ENCODE measurements around the gene ZNF813.
"Not testable (repeated sequence)": the region's sequence is repeated elsewhere in the genome, so short reads cannot be mapped to it uniquely, and the experiment has no call there.

The ZNF813 gene

GRCh38 chr19:53509443-53509842 is 41.9 kb downstream of the ZNF813 start:
- Histone ChIP-seq H3K4me1 (ENCODE audit: control insufficient read depth, insufficient read depth, low read length) (peaks cover 11% of the 10 kb centered on the region), H3K9me3 (ENCODE audit: control insufficient read depth, insufficient read depth, low read depth, low read length) (no peaks in the 10 kb centered on the region), H3K36me3 (ENCODE audit: control insufficient read depth, insufficient read depth, low read length) (no peaks in the 10 kb centered on the region), H3K9ac (ENCODE audit: low read length) (no peak overlapping the region), H3K4me3 (ENCODE audit: low read depth, low read length) (no peak overlapping the region), H3K27me3 (ENCODE audit: control insufficient read depth, insufficient read depth, low read length) (no peaks in the 10 kb centered on the region), H3K27ac (ENCODE audit: low read depth, low read length) (no peak overlapping the region)

- H3K27ac ChIP-seq (ENCODE audit: low read depth, low read length), result no peak overlapping the region
- H3K4me1 ChIP-seq (ENCODE audit: control insufficient read depth, insufficient read depth, low read length), result peaks cover 8% of the 10 kb centered on the region
- no peaks in the 10 kb centered on the region for H3K36me3 ChIP-seq (ENCODE audit: control insufficient read depth, insufficient read depth, low read length)
- no peak overlapping the region for H3K9ac ChIP-seq (ENCODE audit: low read length)
- no peaks in the 10 kb centered on the region for H3K9me3 ChIP-seq (ENCODE audit: control insufficient read depth, insufficient read depth, low read depth, low read length)
- H3K27me3 ChIP-seq (ENCODE audit: control insufficient read depth, insufficient read depth, low read length), result no peaks in the 10 kb centered on the region
- no peak overlapping the region for H3K4me3 ChIP-seq (ENCODE audit: low read depth, low read length)
Observed at GRCh38 chr19:53509845-53510244, 42.3 kb downstream of the ZNF813 start.

- no peaks in the 10 kb centered on the region for H3K9me3 ChIP-seq (ENCODE audit: control insufficient read depth, insufficient read depth, low read depth, low read length)
- H3K4me3 ChIP-seq (ENCODE audit: low read depth, low read length), result no peak overlapping the region
- no peaks in the 10 kb centered on the region for H3K27me3 ChIP-seq (ENCODE audit: control insufficient read depth, insufficient read depth, low read length)
Observed at GRCh38 chr19:53511357-53511756, 43.8 kb downstream of the ZNF813 start.

GRCh38 chr19:53511933-53512374 is 44.4 kb downstream of the ZNF813 start:
- Histone ChIP-seq H3K36me3 (ENCODE audit: control insufficient read depth, insufficient read depth, low read length) (no peaks in the 10 kb centered on the region), H3K27me3 (ENCODE audit: control insufficient read depth, insufficient read depth, low read length) (no peaks in the 10 kb centered on the region), H3K4me3 (ENCODE audit: low read depth, low read length) (no peak overlapping the region)

More at GRCh38 chr19:53511357-53511756, 43.8 kb downstream of the ZNF813 start:
- H3K4me1 ChIP-seq (ENCODE audit: control insufficient read depth, insufficient read depth, low read length), result peaks cover 8% of the 10 kb centered on the region
- no peak overlapping the region for H3K9ac ChIP-seq (ENCODE audit: low read length)
- no peaks in the 10 kb centered on the region for H3K36me3 ChIP-seq (ENCODE audit: control insufficient read depth, insufficient read depth, low read length)
- H3K27ac ChIP-seq (ENCODE audit: low read depth, low read length), result no peak overlapping the region

GRCh38 chr19:53515047-53515446 is 47.5 kb downstream of the ZNF813 start:
- not testable (repeated sequence) for H3K4me3 ChIP-seq (ENCODE audit: low read depth, low read length); H3K27me3 ChIP-seq (ENCODE audit: control insufficient read depth, insufficient read depth, low read length); H3K36me3 ChIP-seq (ENCODE audit: control insufficient read depth, insufficient read depth, low read length); H3K4me1 ChIP-seq (ENCODE audit: control insufficient read depth, insufficient read depth, low read length); H3K27ac ChIP-seq (ENCODE audit: low read depth, low read length); H3K9ac ChIP-seq (ENCODE audit: low read length); H3K9me3 ChIP-seq (ENCODE audit: control insufficient read depth, insufficient read depth, low read depth, low read length)

More at GRCh38 chr19:53511933-53512374, 44.4 kb downstream of the ZNF813 start:
- H3K27ac ChIP-seq (ENCODE audit: low read depth, low read length), result no peak overlapping the region
- no peaks in the 10 kb centered on the region for H3K9me3 ChIP-seq (ENCODE audit: control insufficient read depth, insufficient read depth, low read depth, low read length)
- no peak overlapping the region for H3K9ac ChIP-seq (ENCODE audit: low read length)
- H3K4me1 ChIP-seq (ENCODE audit: control insufficient read depth, insufficient read depth, low read length), result peaks cover 5% of the 10 kb centered on the region; the same call in 1 of the 2 replicates

GRCh38 chr19:53517114-53517741 is 49.7 kb downstream of the ZNF813 start:
- Histone ChIP-seq H3K27ac (ENCODE audit: low read depth, low read length) (no peak overlapping the region), H3K36me3 (ENCODE audit: control insufficient read depth, insufficient read depth, low read length) (no peaks in the 10 kb centered on the region; the same call in 1 of the 2 replicates), H3K4me1 (ENCODE audit: control insufficient read depth, insufficient read depth, low read length) (no peaks in the 10 kb centered on the region)

GRCh38 chr19:53518121-53518520 is 50.6 kb downstream of the ZNF813 start:
- Histone ChIP-seq H3K36me3 (ENCODE audit: control insufficient read depth, insufficient read depth, low read length) (peaks cover 5% of the 10 kb centered on the region), H3K27me3 (ENCODE audit: control insufficient read depth, insufficient read depth, low read length) (no peaks in the 10 kb centered on the region), H3K4me3 (ENCODE audit: low read depth, low read length) (no peak overlapping the region), H3K9me3 (ENCODE audit: control insufficient read depth, insufficient read depth, low read depth, low read length) (no peaks in the 10 kb centered on the region), H3K4me1 (ENCODE audit: control insufficient read depth, insufficient read depth, low read length) (no peaks in the 10 kb centered on the region), H3K27ac (ENCODE audit: low read depth, low read length) (no peak overlapping the region), H3K9ac (ENCODE audit: low read length) (no peak overlapping the region)

More at GRCh38 chr19:53517114-53517741, 49.7 kb downstream of the ZNF813 start:
- Histone ChIP-seq H3K4me3 (ENCODE audit: low read depth, low read length) (no peak overlapping the region), H3K9ac (ENCODE audit: low read length) (no peak overlapping the region), H3K27me3 (ENCODE audit: control insufficient read depth, insufficient read depth, low read length) (no peaks in the 10 kb centered on the region), H3K9me3 (ENCODE audit: control insufficient read depth, insufficient read depth, low read depth, low read length) (no peaks in the 10 kb centered on the region)

- H3K27ac ChIP-seq (ENCODE audit: low read depth, low read length), result no peak overlapping the region
- no peaks in the 10 kb centered on the region; the same call in 1 of the 2 replicates for H3K9me3 ChIP-seq (ENCODE audit: control insufficient read depth, insufficient read depth, low read depth, low read length)
- H3K4me1 ChIP-seq (ENCODE audit: control insufficient read depth, insufficient read depth, low read length), result no peaks in the 10 kb centered on the region
- no peaks in the 10 kb centered on the region for H3K27me3 ChIP-seq (ENCODE audit: control insufficient read depth, insufficient read depth, low read length)
- no peak overlapping the region for H3K4me3 ChIP-seq (ENCODE audit: low read depth, low read length)
- peaks cover 10% of the 10 kb centered on the region for H3K36me3 ChIP-seq (ENCODE audit: control insufficient read depth, insufficient read depth, low read length)
- no peak overlapping the region for H3K9ac ChIP-seq (ENCODE audit: low read length)
Observed at GRCh38 chr19:53518716-53519115, 51.2 kb downstream of the ZNF813 start.

GRCh38 chr19:53519446-53519845 is 51.9 kb downstream of the ZNF813 start:
- H3K4me1 ChIP-seq (ENCODE audit: control insufficient read depth, insufficient read depth, low read length), result no peaks in the 10 kb centered on the region
- no peak overlapping the region for H3K27ac ChIP-seq (ENCODE audit: low read depth, low read length)
- peaks cover 14% of the 10 kb centered on the region for H3K36me3 ChIP-seq (ENCODE audit: control insufficient read depth, insufficient read depth, low read length)
- H3K4me3 ChIP-seq (ENCODE audit: low read depth, low read length), result no peak overlapping the region
- no peaks in the 10 kb centered on the region; the same call in 1 of the 2 replicates for H3K9me3 ChIP-seq (ENCODE audit: control insufficient read depth, insufficient read depth, low read depth, low read length)
- H3K9ac ChIP-seq (ENCODE audit: low read length), result no peak overlapping the region
- H3K27me3 ChIP-seq (ENCODE audit: control insufficient read depth, insufficient read depth, low read length), result no peaks in the 10 kb centered on the region

- Histone ChIP-seq H3K4me3 (ENCODE audit: low read depth, low read length) (peak overlapping the region; percentile 87), H3K4me1 (ENCODE audit: control insufficient read depth, insufficient read depth, low read length) (no peaks in the 10 kb centered on the region), H3K9me3 (ENCODE audit: control insufficient read depth, insufficient read depth, low read depth, low read length) (no peaks in the 10 kb centered on the region; the same call in 1 of the 2 replicates), H3K36me3 (ENCODE audit: control insufficient read depth, insufficient read depth, low read length) (peaks cover 14% of the 10 kb centered on the region), H3K27ac (ENCODE audit: low read depth, low read length) (peak overlapping the region; percentile 3; the same call in 1 of the 2 replicates), H3K27me3 (ENCODE audit: control insufficient read depth, insufficient read depth, low read length) (no peaks in the 10 kb centered on the region), H3K9ac (ENCODE audit: low read length) (peak overlapping the region; percentile 51)
Observed at GRCh38 chr19:53520163-53520546, 52.6 kb downstream of the ZNF813 start.

- H3K27me3 ChIP-seq (ENCODE audit: control insufficient read depth, insufficient read depth, low read length), result no peaks in the 10 kb centered on the region
- peak overlapping the region; percentile 92 for H3K9ac ChIP-seq (ENCODE audit: low read length)
- H3K36me3 ChIP-seq (ENCODE audit: control insufficient read depth, insufficient read depth, low read length), result peaks cover 18% of the 10 kb centered on the region
- H3K4me1 ChIP-seq (ENCODE audit: control insufficient read depth, insufficient read depth, low read length), result no peaks in the 10 kb centered on the region
- H3K27ac ChIP-seq (ENCODE audit: low read depth, low read length), result peak overlapping the region; percentile 3; the same call in 1 of the 2 replicates
- H3K4me3 ChIP-seq (ENCODE audit: low read depth, low read length), result peak overlapping the region; percentile 87
- H3K9me3 ChIP-seq (ENCODE audit: control insufficient read depth, insufficient read depth, low read depth, low read length), result peaks cover 4% of the 10 kb centered on the region
Observed at GRCh38 chr19:53520547-53521372, 53.2 kb downstream of the ZNF813 start.
